WI38 (cell line): ENCODE data around the gene RAB10.

Source experiments
- H3K4me3 ChIP-seq: 2 replicates; pipeline ENCODE4 v1.5.1; 2011; ENCODE audit warnings: low read depth, mild to moderate bottlenecking, control low read depth, low read length
- CTCF ChIP-seq: IDR thresholded peaks from 2 replicates; pipeline ENCODE4 v1.5.1; 2012; ENCODE audit warnings: low read depth, mild to moderate bottlenecking, control low read depth, low read length

The RAB10 gene

GRCh38 chr2:26184555-26185303 lies 150.8 kb downstream of the RAB10 start:
- H3K4me3 ChIP-seq: peak overlapping the region; percentile 41
- peak; percentile 38; the same call in 1 of the 2 replicates for TF ChIP-seq CTCF

DNA sequence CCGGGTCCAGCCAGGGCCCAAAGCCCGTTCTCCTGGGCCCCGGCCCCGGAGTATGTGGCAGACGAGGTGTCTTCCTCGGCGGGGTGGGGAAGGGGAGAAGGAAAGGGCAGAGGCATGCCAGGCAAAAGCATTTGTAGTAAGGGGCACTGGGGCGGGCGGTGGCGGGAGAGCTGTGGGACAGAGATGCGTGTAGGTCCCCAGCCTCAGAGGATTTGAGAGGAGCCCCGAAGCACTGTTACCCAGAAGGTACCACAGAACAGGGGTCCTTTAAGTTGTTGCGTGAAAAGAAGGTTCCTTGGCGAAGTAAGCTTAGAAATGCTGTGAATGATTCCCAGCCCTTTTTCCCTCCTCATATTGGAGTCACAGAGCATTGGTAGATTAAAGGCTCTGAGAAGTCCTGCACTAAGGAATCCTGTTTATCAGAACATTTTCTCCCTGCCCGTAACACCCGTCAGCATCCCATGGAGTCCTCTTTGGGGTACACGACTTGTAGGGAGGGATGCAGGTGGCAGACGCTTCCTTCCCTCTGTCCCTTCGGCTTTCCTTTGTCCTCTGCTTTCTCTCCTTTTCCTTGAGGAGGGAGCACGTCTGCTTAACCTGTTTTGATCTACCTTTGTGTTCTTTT lies 151.5 kb downstream of the RAB10 start:
- H3K4me3 ChIP-seq: peak overlapping the region; percentile 41
- no peak for TF ChIP-seq CTCF

- no peak for TF ChIP-seq CTCF
- no peak overlapping the region for H3K4me3 ChIP-seq
Observed at GRCh38 chr2:26185954-26186770, 152.3 kb downstream of the RAB10 start.
